SK-MEL-5 (cell line): ENCODE results near the gene ZNF460. TPM values are rescaled to one million over a fixed set of nuclear protein-coding genes. Genes with fewer than 3 reads are reported as not detected.
"Not testable (repeated sequence)": the region's sequence is repeated elsewhere in the genome, so short reads cannot be mapped to it uniquely, and the experiment has no call there.

ENCODE experiments used
- DNase-seq: peaks from one replicate; pipeline ENCODE4 v3.0.0-alpha.2; 2016; ENCODE audit warnings: low read depth, low spot score
- in situ Hi-C: cut with HindIII; loops from 2 replicates; pipeline ENCODE4 v1.10.0; 2016; ENCODE audit warnings: low sequenced_read_pairs, high pct_unique_total_duplicates, low pct_unique_long_range_greater_than_20kb
- total RNA-seq: library from RNA; depleted of rRNA; stranded (reverse); fragments of >200 nt; shearing (Covaris generic); gene quantifications from 2 replicates; pipeline ENCODE4 v1.2.3, GENCODE V29; 2014

Gene ZNF460
- total RNA-seq, 1 experiment from 2014 or later = 35.5 TPM

DNA sequence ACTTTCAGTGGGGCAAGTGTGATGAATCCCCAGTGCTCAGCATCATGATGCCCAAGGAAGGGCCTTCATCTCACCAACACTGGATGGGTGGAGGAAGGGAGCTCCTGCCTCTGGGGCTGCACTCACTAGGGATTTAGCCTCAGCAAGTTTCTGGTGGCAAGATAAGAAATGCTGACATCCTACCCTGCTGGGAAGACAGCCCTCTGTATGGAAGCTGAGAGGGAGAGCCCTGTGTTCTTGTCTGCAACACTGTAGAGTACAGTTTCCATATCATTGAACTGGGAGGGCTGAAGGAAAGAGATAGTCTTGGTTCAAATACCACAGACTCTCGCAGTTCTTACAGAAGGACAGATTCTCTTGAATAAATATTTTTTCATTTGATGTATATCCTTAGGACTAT is 7.3 kb upstream of the ZNF460 start:
- no peak for DNase-seq
- in situ Hi-C loops = no loop called here

DNA sequence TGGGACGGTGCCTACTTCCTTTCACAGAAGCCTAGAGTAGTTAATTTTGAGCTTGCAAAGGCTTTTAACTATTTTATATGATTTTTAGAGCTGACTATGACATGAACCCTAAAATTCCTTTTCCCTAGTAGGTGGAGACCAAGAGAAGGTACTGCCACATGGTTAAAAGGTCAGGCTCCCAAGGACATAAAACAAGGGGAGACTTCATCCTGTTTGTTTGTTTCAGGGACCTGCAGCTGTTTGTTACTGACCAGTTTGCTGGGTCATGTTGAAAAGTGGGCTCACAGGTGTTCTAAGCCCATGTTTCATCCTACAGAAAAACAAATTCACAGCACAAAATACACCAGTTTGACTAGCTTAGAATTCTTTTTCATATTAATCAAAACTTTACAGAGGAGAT is 3.9 kb upstream of the ZNF460 start:
- no peak for DNase-seq
- in situ Hi-C loops = no loop called here

DNA sequence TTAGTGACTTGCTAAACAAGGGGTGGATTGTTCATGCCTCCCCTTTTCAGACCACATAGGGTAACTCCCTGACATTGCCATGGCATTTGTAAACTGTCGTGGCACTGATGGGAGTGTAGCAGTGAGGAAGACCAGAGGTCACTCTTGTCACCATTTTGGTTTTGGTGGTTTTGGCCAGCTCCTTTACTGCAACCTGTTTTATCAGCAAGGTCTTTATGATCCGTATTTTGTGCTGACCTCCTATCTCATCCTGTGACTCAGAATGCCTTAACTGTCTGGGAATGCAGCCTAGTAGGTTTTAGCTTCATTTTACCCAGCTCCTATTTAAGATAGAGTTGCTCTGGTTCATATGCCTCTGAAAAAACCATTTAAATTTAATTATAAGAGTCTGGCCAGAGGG is 1.8 kb upstream of the ZNF460 start:
- DNase-seq, in situ Hi-C loops: not testable (repeated sequence)

DNA sequence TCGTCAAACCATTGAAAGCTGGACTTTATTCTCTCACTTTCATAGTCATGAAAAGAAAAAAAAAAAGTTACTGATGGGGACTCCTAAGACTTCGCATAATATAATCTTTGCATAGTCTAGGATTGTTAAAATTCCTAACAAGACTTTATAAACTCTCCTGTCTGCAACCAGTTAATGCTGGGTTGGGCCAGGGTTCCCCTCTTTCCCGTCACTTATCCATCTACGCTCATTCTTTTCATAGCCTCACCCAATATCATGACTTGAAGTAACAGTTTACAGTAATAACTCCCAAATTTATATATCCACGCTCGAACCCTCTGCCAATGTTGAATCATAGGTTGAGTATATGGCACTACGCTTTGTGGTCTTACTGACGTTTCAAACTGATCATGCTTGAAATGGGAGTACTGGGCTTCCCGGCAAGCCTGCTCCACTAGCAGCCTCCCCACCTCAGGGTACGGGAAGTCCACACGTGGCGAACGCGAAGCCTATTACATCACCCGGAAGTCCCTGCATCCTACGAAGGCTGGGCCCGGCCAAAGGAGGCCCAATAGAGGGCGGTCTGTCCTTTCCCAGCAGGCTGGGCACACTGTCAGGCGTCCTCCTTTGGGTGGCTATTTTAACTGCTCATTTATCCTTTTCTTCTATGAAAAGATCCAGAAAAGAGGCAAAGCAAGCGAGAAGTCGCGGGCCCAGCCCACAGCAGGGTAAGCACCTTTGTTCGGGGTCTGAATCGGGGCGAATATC is 694 bp upstream of the ZNF460 start:
- in situ Hi-C loops = no loop called here

DNA sequence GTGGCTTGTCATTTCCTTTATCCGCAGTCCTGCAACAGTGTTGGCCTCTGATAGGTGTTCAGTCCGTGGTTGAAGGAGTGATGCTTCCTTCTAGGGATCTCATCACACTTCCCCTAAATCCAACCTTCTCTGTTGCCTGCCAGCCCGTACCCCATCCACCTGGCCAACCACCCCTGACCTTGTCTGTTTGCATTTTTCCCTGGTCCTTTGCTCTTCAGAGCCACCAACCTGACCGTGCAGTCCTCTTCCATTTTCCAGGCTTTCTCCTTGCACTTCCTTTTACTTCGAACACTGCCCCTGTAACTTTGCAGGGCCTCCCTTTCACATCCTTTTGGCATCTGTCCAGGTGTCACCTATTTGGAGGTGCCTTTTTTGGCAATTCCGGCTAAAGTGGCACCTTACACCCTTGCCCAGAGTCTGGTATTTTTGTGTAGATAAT is 696 bp downstream of the ZNF460 start:
- DNase-seq = peak; percentile 14
- in situ Hi-C loops = no loop called here

More for the DNA sequence above, 694 bp upstream of the ZNF460 start:
- peak; percentile 94 for DNase-seq

DNA sequence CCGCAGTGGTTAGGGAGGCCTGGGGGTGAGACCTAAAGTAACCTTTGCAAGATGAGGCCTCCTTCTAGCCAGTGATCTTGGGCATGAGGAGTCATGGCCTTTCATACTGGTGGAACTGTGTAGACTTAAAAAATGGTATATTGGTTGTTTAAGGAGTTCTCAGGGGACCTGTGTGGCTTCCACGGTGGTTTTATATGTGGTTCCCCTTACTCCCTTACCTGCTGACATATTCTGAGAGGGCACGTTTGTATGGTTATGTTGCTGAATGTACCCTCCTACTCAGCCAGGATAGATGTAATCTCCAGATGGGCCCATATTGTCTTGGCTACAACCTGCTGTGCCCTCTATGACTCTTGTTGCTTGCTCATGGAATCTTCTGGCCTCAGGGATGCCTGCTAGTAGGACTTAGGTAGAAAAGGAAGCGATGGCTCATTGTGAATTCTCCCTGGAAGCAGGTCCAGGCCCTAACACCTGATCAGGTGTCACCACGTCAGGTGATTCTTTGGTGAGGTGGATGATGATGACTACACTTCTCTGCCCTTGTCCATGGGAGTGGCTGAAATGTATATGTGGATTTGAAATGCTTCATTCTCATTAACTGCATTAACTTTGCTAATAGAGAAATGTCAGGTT is 1.8 kb downstream of the ZNF460 start:
- in situ Hi-C loops = no loop called here

DNA sequence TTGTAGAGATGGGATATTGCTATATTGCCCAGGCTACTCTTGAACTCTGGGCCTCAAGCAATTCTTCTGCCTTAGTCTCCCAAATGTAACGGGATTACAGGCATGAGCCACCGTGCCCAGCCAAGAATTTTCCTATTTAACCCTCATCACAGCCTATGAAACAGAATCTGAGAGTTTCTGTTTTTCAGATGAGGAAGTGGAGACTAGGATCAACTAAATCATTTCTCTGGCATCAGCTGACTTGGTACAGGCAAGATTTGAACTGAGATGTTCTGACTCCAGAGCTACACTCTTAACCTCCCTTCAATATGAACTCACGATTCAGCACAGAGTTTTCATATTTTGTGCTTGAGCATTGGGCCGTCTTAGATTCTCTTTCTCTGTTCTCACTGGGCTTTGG is 8.1 kb downstream of the ZNF460 start:
- in situ Hi-C loops = no loop called here
- no peak for DNase-seq

More for the DNA sequence above, 1.8 kb downstream of the ZNF460 start:
- no peak for DNase-seq

DNA sequence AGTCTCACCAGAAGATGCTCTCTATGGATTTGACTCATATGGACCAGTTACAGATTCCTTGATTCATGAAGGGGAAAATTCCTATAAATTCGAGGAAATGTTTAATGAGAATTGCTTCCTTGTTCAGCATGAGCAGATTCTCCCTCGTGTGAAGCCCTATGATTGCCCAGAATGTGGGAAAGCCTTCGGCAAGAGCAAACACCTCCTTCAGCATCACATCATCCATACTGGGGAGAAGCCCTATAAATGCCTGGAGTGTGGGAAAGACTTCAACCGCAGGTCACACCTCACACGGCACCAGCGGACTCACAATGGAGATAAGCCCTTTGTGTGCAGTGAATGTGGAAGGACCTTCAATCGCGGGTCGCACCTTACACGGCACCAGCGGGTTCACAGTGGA is 10.7 kb downstream of the ZNF460 start:
- DNase-seq = no peak
- in situ Hi-C loops = no loop called here

DNA sequence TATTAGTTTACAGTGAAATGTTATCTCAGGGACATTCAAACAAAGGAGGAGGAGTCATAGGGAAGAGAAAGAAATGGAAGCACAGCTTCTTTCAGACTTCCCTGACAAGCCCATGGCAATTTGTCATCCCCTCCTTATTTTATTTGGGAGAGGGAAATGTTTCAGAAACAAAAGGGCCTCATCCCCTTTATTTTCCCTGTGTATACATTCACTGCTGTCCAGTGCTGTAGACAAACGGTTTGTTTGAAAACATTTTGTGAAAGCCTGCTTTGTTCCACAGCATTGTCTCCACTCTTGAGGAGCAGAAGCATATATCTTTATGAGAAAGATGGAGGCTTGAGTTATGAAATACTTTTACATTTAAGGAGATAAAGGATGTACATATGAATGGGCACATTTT is 12.3 kb downstream of the ZNF460 start:
- in situ Hi-C loops = no loop called here
- DNase-seq = no peak

DNA sequence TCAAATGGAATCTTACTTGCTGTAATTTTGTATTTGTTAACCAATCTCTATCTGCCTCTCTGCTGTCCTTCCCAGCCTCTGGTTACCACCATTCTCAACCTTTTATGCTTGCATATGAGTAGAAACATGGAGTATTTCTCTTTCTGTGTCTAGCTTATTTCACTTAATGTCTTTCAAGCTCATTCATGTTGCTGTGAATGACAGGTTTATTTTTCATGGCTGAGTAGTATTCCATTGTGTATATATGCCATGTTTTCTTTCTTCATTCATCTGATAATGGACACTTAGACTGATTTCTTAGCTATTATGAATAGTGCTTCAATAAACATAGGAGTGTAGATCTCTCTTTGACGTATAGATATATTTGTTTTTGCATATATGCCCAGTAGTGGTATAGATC is 13.4 kb downstream of the ZNF460 start:
- in situ Hi-C loops = no loop called here
- DNase-seq = no peak

DNA sequence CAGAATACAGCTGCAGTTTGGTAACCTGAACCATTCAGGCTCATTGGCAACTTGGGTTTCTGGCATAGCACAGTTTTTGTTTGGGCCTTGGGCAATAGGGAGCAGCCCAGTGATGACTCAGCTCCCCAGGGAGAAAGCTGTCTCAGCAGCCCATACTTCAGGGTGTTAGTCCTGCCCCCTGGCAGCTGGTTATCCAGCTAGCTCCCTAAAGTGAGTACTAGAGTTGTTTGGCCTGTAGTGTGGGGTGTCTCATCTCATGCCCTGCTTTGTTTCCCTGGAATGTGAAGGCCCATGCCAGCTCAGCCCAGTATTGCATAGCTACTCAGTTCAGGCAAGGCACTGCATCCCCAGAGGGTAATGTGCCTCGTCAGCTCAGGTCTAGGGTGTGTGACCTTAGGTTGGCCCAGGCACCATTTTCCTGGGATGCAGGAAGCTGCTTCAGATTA is 21.8 kb downstream of the ZNF460 start:
- in situ Hi-C loops = no loop called here
- no peak for DNase-seq

DNA sequence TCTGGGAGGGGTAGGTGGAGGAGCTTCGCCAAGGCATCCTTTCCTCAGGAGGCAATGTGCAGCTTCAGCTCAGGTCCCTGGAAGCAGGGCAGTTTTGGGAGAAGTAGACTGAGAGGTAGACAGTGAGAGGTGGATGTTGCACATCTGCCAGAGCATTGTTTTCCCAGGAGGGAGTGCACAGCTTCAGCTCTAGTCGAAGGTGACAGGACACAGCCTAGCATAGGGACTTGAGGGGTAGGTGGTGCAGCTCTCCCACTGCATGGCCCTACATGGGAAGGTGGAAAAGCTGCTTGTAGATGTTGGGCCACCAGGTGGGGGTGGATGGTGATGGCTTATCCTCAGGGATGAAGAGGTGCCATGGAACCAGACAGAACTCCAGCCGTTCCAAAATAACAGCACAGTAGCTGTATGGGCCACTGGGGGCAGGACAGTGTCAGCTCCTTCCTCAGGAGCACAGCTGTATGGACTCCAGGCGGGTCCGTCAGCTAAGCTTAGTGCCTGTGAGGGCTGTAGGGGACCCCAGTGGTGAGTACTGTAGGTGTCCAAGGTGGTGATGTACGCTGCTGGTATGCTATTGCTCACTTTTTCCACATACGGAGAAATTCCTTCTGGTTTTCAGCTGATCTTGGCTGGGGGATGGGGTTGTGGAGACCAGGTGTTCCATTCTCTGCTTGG is 22.6 kb downstream of the ZNF460 start:
- in situ Hi-C loops = no loop called here

DNA sequence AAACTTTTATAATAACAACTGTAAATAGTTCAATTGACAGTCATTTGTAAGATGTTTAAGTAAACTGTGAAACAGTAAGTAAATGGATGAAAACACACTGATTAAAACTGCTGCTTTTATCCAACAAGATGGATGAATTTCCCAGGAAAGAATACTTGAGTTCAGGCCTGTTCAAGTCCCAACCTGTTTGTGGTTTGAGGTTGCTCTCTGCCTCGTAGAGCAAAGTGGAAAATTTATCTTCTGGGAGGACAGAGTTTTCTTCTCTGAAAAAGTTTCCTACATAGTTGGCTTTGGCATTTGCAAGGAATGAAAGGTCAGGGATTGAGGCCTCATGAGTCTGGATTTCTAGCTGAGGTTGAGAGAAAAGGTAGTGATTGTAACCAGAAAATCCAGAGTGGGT is 24.8 kb downstream of the ZNF460 start:
- in situ Hi-C loops = no loop called here
- no peak for DNase-seq

More for the DNA sequence above, 22.6 kb downstream of the ZNF460 start:
- DNase-seq = no peak

DNA sequence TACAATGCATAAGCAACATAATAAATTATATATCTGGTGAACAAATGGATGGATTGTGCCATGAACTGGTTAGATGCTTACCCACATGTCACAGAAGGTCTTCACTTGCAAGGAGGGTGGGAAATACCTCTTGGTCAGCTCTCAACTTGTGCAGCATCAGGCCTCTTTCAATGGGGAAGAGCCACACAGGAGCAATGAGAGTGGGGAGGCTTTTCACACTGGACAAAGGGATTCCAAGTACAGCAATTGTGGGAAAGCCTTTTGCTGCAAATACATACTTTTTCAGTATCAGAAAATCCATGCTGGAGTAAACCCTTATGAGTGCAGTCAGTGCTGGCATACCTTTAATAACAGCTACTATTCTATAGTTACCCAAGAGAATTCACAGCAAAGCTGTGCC is 28.2 kb downstream of the ZNF460 start:
- in situ Hi-C loops = no loop called here
- no peak for DNase-seq

DNA sequence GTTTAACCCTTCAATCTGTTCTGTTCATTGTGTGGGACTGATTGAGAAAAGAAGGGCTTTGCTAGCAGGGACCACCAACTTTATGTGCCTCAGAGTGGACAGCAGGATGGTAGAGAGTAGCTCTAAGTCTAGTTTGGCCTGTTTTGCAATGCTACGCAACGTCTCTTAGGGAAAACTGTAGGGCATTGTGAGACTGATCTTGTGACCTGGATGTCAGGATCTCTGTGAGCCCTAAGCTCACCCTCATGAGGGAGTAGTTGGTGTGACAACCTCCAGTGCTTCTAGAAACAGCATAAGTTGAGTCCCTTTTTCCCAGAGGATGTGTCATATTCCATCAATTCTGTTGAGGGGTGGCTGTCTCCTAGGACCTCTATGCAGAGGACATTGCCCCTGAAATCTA is 30.5 kb downstream of the ZNF460 start:
- in situ Hi-C loops = no loop called here
- DNase-seq = peak; percentile 73

DNA sequence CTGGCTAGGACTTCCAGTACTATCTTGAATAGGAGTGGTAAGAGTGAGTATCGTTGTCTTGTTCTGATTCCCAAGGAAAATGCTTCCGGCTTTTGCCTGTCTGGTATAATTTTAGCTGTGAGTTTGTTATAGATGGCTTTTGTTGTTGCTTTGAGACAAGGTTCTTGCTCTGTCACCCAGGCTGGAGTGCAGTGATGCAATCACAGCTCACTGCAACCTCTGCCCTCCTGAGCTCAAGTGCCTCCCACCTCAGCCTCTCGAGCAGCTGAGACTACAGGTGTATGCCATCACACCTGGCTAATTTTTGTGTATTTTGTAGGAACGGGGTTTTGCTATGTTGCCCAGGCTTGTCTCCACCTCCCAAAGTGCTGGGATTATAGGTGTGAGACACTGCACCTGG is 33.9 kb downstream of the ZNF460 start:
- no peak for DNase-seq
- in situ Hi-C loops = no loop called here

DNA sequence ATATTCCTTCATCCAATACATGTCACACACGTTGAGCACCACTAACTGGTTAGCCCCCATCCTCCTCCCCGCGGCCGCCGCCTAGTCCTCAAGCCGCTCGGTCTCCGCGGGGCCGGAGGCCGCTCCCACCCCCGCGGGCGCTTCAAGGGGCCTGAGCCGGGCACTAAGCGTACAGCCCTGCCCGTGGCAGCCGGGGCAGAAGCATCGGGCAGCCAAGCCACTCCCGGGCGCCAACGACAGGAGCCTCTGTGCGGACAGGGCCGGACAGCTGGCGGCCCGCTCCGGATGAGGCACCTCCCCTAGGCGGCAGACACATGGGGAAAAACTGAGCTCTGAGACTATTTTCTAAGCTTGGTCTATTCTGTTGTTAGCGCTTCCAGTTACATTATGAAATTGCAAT is 37.2 kb downstream of the ZNF460 start:
- in situ Hi-C loops = no loop called here
- no peak for DNase-seq

DNA sequence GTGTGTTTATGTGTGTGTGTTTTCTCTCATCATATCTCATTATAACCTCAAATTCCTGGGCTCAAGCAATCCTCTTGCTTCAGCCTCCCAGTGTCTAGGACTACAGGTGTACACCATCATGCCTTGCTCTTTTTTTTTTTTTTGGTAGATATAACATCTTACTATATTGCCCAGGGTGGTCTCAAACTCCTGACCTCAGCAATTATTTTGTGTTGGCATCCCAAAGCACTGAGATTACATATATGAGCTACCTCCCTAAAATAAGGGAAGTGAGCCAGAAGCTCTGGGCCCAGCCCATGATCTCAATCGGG is 39.5 kb downstream of the ZNF460 start:
- no peak for DNase-seq
- in situ Hi-C loops = no loop called here
